H1 (cell line): Measurements from ENCODE around the gene SLC7A8. TPM values are rescaled to one million over a fixed set of nuclear protein-coding genes. Genes with fewer than 3 reads are reported as not detected.

Experiments used
- CTCF ChIA-PET: fragments of 300-600 bp; sonication (Branson Sonifier 250); formaldehyde crosslinking; loops from one replicate; lab custom pipeline; 2021; ENCODE audit not compliant: partially characterized antibody; lab: Charles Lee
- POLR2A ChIA-PET: fragments of 300-600 bp; sonication (Branson Sonifier 250); formaldehyde crosslinking; loops from one replicate; lab custom pipeline; 2021; ENCODE audit warnings: inconsistent platforms; ENCODE audit not compliant: partially characterized antibody; lab: Charles Lee
- DNase-seq, 2 experiments: peaks; one replicate each; pipeline versions ENCODE4 v3.0.0 to v3.0.0-alpha.2; 2010 to 2022; ENCODE audit warnings: low spot score in 2 of 2, low read depth in 1 of 2, mixed read lengths in 1 of 2
- FAIRE-seq: peaks from 2 replicates; lab custom pipeline; 2011; peaks lifted over from hg19 to GRCh38; lab: Jason Lieb, UNC
- H2AFZ ChIP-seq: 2 replicates; pipeline ENCODE4 v1.8.1; 2012; ENCODE audit warnings: low read length, inconsistent platforms
- H2AK5ac ChIP-seq: 2 replicates; pipeline ENCODE4 v1.6.1; 2013; ENCODE audit warnings: low read depth, low read length
- H2BK120ac ChIP-seq: replicated peaks from 2 replicates; pipeline ENCODE3; 2013; ENCODE audit warnings: low read depth, low read length, inconsistent platforms
- H2BK12ac ChIP-seq: 2 replicates; pipeline ENCODE4 v1.6.1; 2013; ENCODE audit warnings: low read depth, low read length
- H2BK15ac ChIP-seq: 2 replicates; pipeline ENCODE4 v1.6.1; 2013; ENCODE audit warnings: low read length
- H2BK20ac ChIP-seq: 2 replicates; pipeline ENCODE4 v1.6.1; 2013; ENCODE audit warnings: low read length
- H2BK5ac ChIP-seq: 2 replicates; pipeline ENCODE4 v1.6.1; 2013; ENCODE audit warnings: low read depth, low read length
- H3K14ac ChIP-seq: 2 replicates; pipeline ENCODE4 v1.6.1; 2013; ENCODE audit warnings: inconsistent platforms; ENCODE audit not compliant: insufficient read length
- H3K18ac ChIP-seq: 2 replicates; pipeline ENCODE4 v1.6.1; 2013; ENCODE audit warnings: low read length; ENCODE audit errors: extremely low read depth
- H3K23ac ChIP-seq: 2 replicates; pipeline ENCODE4 v1.6.1; 2013; ENCODE audit warnings: inconsistent platforms; ENCODE audit not compliant: insufficient read length
- H3K23me2 ChIP-seq: 2 replicates; pipeline ENCODE4 v1.6.1; 2013; ENCODE audit warnings: low read depth, low read length
- H3K27ac ChIP-seq: 2 replicates; pipeline ENCODE4 v1.6.1; 2011; ENCODE audit warnings: low read depth, low read length, inconsistent platforms
- H3K27me3 ChIP-seq, 4 experiments: replicated peaks in 1 of 4; 1 replicate in 1 of 4; 2 replicates in 3 of 4; pipeline versions ENCODE4 v1.6.1 to v1.8.1; 2011 to 2013; ENCODE audit warnings: low read length in 3 of 4, mild to moderate bottlenecking in 3 of 4, inconsistent platforms in 2 of 4, mixed read lengths in 2 of 4, moderate library complexity in 1 of 4; ENCODE audit not compliant: control insufficient read depth in 3 of 4, insufficient read depth in 3 of 4; ENCODE audit errors: extremely low read depth in 1 of 4
- H3K36me3 ChIP-seq, 4 experiments: 2 replicates each; pipeline versions ENCODE4 v1.6.1 to v1.8.1; 2011 to 2013; ENCODE audit warnings: mild to moderate bottlenecking in 4 of 4, low read length in 3 of 4, moderate library complexity in 2 of 4, control low read depth in 1 of 4, inconsistent platforms in 1 of 4; ENCODE audit not compliant: insufficient read depth in 4 of 4, control insufficient read depth in 2 of 4
- H3K4ac ChIP-seq: replicated peaks from 2 replicates; pipeline ENCODE3; 2013; ENCODE audit warnings: low read length, low read depth, mixed read lengths, inconsistent platforms; ENCODE audit not compliant: insufficient read length
- H3K4me1 ChIP-seq, 4 experiments: replicated peaks in 1 of 4; 1 replicate in 1 of 4; 2 replicates in 3 of 4; pipeline versions ENCODE4 v1.6.1 to v1.8.1; 2011 to 2013; ENCODE audit warnings: low read length in 3 of 4, inconsistent platforms in 2 of 4, mixed read lengths in 1 of 4; ENCODE audit not compliant: insufficient read depth in 4 of 4, control insufficient read depth in 3 of 4
- H3K4me2 ChIP-seq, 2 experiments: 2 replicates each; pipeline versions ENCODE4 v1.6.1 to v1.8.1; 2011 to 2013; ENCODE audit warnings: low read depth in 2 of 2, low read length in 2 of 2, control low read depth in 1 of 2, inconsistent platforms in 1 of 2, mild to moderate bottlenecking in 1 of 2; ENCODE audit not compliant: insufficient read depth in 1 of 2
- H3K4me3 ChIP-seq, 4 experiments: fragments of 200-600, 300-600 bp in 1 of 4; sonication (generic), shearing (Covaris generic), sonication (Bioruptor Twin) in 1 of 4; 2 replicates each; pipeline versions ENCODE4 v1.5.1 to v1.8.1; 2011 to 2016; ENCODE audit warnings: low read length in 4 of 4, low read depth in 3 of 4, control low read depth in 2 of 4, inconsistent platforms in 2 of 4, mild to moderate bottlenecking in 2 of 4, mixed read lengths in 1 of 4, moderate library complexity in 1 of 4; ENCODE audit not compliant: insufficient read depth in 2 of 4; ENCODE audit errors: extremely low read depth in 1 of 4
- H3K56ac ChIP-seq: replicated peaks from 2 replicates; pipeline ENCODE3; 2013; ENCODE audit warnings: low read depth, mild to moderate bottlenecking, mixed read lengths, low read length, inconsistent platforms; ENCODE audit not compliant: insufficient read length
- H3K79me1 ChIP-seq: 2 replicates; pipeline ENCODE4 v1.6.1; 2013; ENCODE audit warnings: low read depth, low read length, control low read depth
- H3K79me2 ChIP-seq, 2 experiments: 2 replicates each; pipeline versions ENCODE4 v1.6.1 to v1.8.1; 2012 to 2013; ENCODE audit warnings: low read length in 2 of 2, mild to moderate bottlenecking in 2 of 2, inconsistent platforms in 1 of 2; ENCODE audit not compliant: insufficient read depth in 2 of 2, control insufficient read depth in 1 of 2
- H3K9ac ChIP-seq, 4 experiments: replicated peaks in 1 of 4; 1 replicate in 1 of 4; 2 replicates in 3 of 4; pipeline versions ENCODE4 v1.6.1 to v1.8.1; 2011 to 2013; ENCODE audit warnings: low read depth in 3 of 4, low read length in 3 of 4, control low read depth in 2 of 4, mild to moderate bottlenecking in 2 of 4, moderate library complexity in 2 of 4, inconsistent platforms in 1 of 4; ENCODE audit errors: extremely low read depth in 1 of 4
- H3K9me3 ChIP-seq, 2 experiments: 2 replicates each; pipeline versions ENCODE4 v1.6.1 to v1.8.1; 2012 to 2013; ENCODE audit warnings: mild to moderate bottlenecking in 2 of 2, moderate library complexity in 2 of 2, control low read depth in 1 of 2, inconsistent platforms in 1 of 2, low read depth in 1 of 2, low read length in 1 of 2, mixed read lengths in 1 of 2; ENCODE audit not compliant: insufficient read depth in 2 of 2
- H4K20me1 ChIP-seq, 2 experiments: replicated peaks in 1 of 2; 2 replicates each; pipeline versions ENCODE3 to v1.8.1; 2011 to 2013; ENCODE audit warnings: inconsistent platforms in 2 of 2, low read length in 2 of 2, mild to moderate bottlenecking in 1 of 2; ENCODE audit not compliant: insufficient read depth in 2 of 2, control insufficient read depth in 1 of 2
- H4K5ac ChIP-seq: 2 replicates; pipeline ENCODE4 v1.6.1; 2013; ENCODE audit warnings: low read length, low read depth, mixed read lengths, inconsistent platforms; ENCODE audit not compliant: insufficient read length
- H4K8ac ChIP-seq: 2 replicates; pipeline ENCODE4 v1.8.0; 2013; ENCODE audit warnings: mild to moderate bottlenecking, moderate library complexity, low read length, inconsistent platforms; ENCODE audit not compliant: insufficient read depth; ENCODE audit errors: extremely low read depth
- H4K91ac ChIP-seq: replicated peaks from 2 replicates; pipeline ENCODE3; 2013; ENCODE audit warnings: low read length, mixed read lengths, inconsistent platforms; ENCODE audit not compliant: insufficient read length
- GABPA ChIP-seq: IDR thresholded peaks from 2 replicates; pipeline ENCODE4 v1.6.1; 2011; ENCODE audit warnings: mild to moderate bottlenecking, low read length, moderate library complexity, borderline replicate concordance; ENCODE audit not compliant: insufficient read depth
- HDAC6 ChIP-seq: IDR thresholded peaks from one replicate; pipeline ENCODE4 v1.7.1; 2012; ENCODE audit warnings: low read depth, mild to moderate bottlenecking, inconsistent platforms, low read length, moderate library complexity
- RNF2 ChIP-seq: fragments of 200-900, 300-1000 bp; sonication (generic); IDR thresholded peaks from 2 replicates; pipeline ENCODE4 v1.7.1; 2016; ENCODE audit warnings: borderline replicate concordance, low read depth, mild to moderate bottlenecking, antibody characterized with exemption, low read length; ENCODE audit not compliant: poor library complexity, severe bottlenecking; ENCODE audit errors: missing control alignments
- SAP30 ChIP-seq: fragments of 300-600 bp; sonication (generic); IDR thresholded peaks from 2 replicates; pipeline ENCODE4 v1.7.1; 2012; ENCODE audit warnings: low read length, moderate library complexity, mild to moderate bottlenecking, inconsistent platforms; ENCODE audit not compliant: insufficient read depth, insufficient replicate concordance
- SIX5 ChIP-seq: IDR thresholded peaks from 2 replicates; pipeline ENCODE4 v1.6.1; 2011; ENCODE audit warnings: mild to moderate bottlenecking, low read depth, low read length
- WGBS, 2 experiments: shearing (Covaris generic) in 1 of 2; methylation state at CpG; one replicate each; pipeline versions ENCODE4 v1.1.6 to v1.1.7; 2013 to 2015; ENCODE audit warnings: low lambda C conversion rate in 2 of 2, mixed read lengths in 2 of 2, inconsistent platforms in 1 of 2, low coverage in 1 of 2, missing lambda C conversion rate in 1 of 2; ENCODE audit not compliant: insufficient replicate concordance in 2 of 2, insufficient coverage in 1 of 2, insufficient read length in 1 of 2; ENCODE audit errors: extremely low coverage in 1 of 2, missing lambda C conversion rate in 1 of 2; 5-methylcytosine and 5-hydroxymethylcytosine counted together
- polyA plus RNA-seq, 7 experiments: library from polyadenylated mRNA; depleted of rRNA in 3 of 7; stranded (reverse) in 5 of 7; unstranded in 2 of 7; fragments of >200 nt in 5 of 7; fragments of 200-250 nt in 2 of 7; gene quantifications; 1 replicate in 5 of 7; 2 replicates in 1 of 7; 4 replicates in 1 of 7; pipeline versions ENCODE4 v1.2.1 to v1.2.3, GENCODE V29; 2011 to 2013; ENCODE audit warnings: missing spikeins in 2 of 7, mixed read lengths in 2 of 7
- total RNA-seq: library from RNA; stranded (reverse); fragmentation: NEBNext Ultra II Directional; extraction: Animal tissue kit (Norgen Biotek cat#: 25700); gene quantifications from 2 replicates; pipeline ENCODE4 v1.2.1, GENCODE V29; 2021

The SLC7A8 gene
- total and polyA plus RNA-seq, 2 of the 8 experiments (the other 6 are each of a cell fraction or from before 2014, with no cell fraction given) = 182 to 204 TPM

DNA sequence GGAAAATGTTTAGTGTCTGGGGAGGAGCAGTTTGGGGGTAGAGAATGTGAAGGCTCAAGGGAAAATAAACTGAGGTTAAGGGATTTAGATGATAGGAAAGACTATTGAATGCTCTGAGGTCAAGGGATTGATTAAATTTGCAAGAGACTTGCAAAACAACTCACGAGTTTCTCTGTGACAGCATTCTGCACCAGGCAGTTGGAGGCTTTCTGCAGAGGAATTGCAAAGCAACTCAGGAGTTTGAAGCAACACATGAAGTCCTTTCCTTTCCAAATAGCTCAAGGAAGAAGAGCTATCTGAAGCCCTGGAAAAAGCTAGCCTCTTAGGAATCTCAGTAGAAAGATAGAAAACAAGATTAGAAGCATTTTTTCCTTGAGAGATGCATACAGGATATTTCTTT is 23.9 kb downstream of the SLC7A8 start:
- Histone ChIP-seq H4K5ac (no peak overlapping the region), H3K9ac (no peak overlapping the region; a peak in 1 of 7 replicates), H3K18ac (no peak overlapping the region; the same call in 1 of the 2 replicates), H2BK12ac (no peak overlapping the region), H3K23ac (no peak overlapping the region), H3K9me3 (no peaks in the 10 kb centered on the region), H4K8ac (no peak overlapping the region), H2BK20ac (no peak overlapping the region), H2AFZ (no peak overlapping the region), H2BK15ac (no peak overlapping the region), H3K4me3 (no peak overlapping the region), H3K36me3 (peaks cover 8 to 33% (median 28%) of the 10 kb centered on the region in 4 experiments), H3K79me1 (no peaks in the 10 kb centered on the region; the same call in 1 of the 2 replicates), H3K14ac (no peak overlapping the region), H2AK5ac (no peak overlapping the region), H3K4me1 (peaks cover 16 to 35% (median 19%) of the 10 kb centered on the region in 4 experiments), H3K79me2 (no peaks in the 10 kb centered on the region), H2BK5ac (no peak overlapping the region), H4K20me1 (no peaks in the 10 kb centered on the region), H4K91ac (no peak overlapping the region), H2BK120ac (no peak overlapping the region), H3K56ac (no peak overlapping the region), H3K27ac (0 out of 2 replicates have a peak overlapping the region, but pooled peaks have one; percentile 47), H3K23me2 (no peaks in the 10 kb centered on the region), H3K4ac (peak overlapping the region; percentile 24), H3K4me2 (no peak overlapping the region), H3K27me3 (no peaks in the 10 kb centered on the region)
- FAIRE-seq (no peak), DNase-seq (no peak)
- ChIA-PET CTCF (interaction anchor here (0.6 to 2.5 kb wide), 4 partner anchors 16 to 104 kb away, joined by 3 to 10 read pairs (median 4); no protein-coding TSS in a partner anchor), POLR2A (interaction anchor here (1.0 to 2.9 kb wide), 5 partner anchors 9 to 24 kb away, joined by 3 to 16 read pairs (median 7); partner anchors contain the start of gene SLC7A8)
- WGBS, 2 experiments = 55% methylated on average over 1 of the region's 1 CpG; no CpG with 5 or more reads in 1 of the 2 experiments
- TF ChIP-seq SAP30 (no peak), SIX5 (no peak), RNF2 (no peak), HDAC6 (no peak), GABPA (no peak)
